Measurements from ENCODE around the gene CUBN.

Gene CUBN

DNA sequence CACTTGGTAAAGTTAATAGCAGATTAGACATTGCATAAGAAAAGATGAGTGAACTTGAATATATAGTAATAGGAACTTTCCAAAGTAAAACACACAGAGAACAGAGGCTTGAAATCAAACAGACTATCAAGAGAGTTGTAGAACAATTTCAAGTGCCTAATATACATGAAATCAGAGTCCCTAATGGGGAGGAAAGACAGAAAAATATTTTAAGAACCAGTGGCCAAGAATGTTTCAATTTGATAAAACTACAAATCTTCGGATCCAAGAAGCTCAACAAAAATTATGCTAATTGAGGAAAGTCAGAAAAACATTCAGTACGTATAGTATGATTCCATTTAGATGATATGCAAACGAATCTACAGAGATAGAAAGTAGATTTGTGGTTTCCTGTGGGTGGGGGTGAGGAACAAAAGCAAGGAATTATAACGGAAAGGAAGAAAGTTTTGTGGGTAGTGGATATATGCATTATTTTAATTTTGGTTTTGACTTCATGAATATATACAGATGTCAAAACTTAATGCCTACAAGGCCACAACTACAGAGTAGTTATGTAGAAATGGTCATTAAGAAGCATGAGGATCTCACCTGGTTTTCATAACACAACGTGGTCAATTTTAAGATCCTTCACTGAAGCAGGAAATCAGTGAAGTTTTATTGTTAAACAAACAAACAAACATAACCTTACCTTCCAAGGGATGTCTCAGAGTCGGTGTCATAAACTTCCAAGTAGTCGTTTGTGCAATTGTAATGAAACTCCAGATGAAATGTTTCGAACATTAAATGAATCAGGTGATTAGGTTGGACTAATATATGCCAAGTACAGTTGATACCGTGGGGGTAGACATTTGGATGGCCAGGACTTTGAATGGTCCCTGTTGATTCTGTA is 62.0 kb downstream of the CUBN start:
- no peak for DNase-seq (ENCODE audit: low spot score)

DNA sequence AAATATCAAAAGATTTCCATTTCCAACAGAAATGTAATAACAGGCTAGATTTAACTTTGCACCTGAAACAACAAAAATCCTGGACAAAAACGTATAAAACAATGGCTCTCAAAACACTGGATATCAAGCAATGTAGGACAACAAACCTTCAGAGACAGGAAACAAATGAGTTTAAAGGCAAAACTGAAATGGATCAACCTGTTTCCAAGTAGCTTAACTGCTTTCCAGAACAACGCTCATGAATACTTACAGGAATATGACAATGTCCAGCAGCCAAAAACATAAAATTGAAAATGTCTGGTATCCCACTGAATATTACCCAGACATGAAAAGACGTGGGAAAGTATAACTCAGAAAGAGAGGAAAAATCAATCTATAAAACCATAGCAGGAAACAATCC is 62.8 kb downstream of the CUBN start:
- DNase-seq (ENCODE audit: low spot score): no peak

DNA sequence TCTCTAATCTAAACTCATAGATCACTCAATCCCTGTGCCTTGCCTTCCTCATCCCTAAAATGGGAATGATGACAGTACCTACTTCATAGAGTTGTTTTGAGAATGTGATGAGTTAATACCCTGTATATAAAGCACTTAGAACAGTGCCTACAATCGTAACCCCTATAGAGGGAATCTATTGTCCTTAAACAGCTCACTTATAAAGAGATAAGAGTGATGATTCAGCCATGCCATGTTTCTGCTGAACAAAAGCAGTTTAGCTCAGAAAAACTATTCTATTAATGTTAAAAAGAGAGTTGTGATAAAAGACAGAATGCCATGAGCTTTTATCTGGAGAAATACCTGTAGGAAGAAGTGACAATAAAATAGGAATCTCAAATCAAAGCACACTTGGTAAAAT is 63.6 kb downstream of the CUBN start:
- DNase-seq (ENCODE audit: low spot score): no peak

DNA sequence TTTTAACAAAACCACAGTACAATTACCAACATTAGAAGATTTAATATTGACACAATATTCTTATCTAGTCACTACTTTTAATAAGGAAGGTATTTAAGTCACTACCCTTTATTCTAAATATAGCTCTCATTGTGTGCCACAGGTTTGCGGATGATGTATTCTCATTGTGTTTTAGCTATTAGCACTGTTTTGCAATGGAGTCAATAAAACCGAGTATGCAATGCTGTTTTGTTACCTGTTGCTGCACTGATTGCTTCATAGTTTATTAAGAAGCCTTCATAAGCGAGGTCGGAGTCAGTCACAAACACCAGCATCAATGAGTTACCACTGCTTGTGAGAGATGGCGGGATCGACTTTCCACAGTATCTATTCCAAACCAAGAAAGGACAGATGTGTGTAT is 64.3 kb downstream of the CUBN start:
- DNase-seq (ENCODE audit: low spot score): no peak

DNA sequence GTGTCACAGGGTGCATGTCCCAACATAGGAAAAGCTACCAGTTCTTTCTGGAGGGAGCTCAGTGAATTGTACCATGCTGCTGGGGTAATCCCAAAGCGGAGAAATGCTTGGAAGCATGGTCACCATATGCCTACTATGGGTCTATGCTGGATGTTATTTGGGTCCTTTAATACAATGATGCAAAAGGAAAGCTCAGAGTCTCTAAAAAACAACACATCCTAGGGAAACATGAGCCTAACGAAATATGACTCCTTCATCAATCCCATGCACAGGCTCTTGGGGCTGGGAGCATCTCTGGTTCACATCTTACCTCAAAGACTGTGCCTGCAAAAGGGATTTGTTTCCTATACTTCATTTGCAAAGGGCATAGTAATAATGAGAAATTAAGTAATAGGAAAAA is 65.2 kb downstream of the CUBN start:
- no peak for DNase-seq (ENCODE audit: low spot score)

DNA sequence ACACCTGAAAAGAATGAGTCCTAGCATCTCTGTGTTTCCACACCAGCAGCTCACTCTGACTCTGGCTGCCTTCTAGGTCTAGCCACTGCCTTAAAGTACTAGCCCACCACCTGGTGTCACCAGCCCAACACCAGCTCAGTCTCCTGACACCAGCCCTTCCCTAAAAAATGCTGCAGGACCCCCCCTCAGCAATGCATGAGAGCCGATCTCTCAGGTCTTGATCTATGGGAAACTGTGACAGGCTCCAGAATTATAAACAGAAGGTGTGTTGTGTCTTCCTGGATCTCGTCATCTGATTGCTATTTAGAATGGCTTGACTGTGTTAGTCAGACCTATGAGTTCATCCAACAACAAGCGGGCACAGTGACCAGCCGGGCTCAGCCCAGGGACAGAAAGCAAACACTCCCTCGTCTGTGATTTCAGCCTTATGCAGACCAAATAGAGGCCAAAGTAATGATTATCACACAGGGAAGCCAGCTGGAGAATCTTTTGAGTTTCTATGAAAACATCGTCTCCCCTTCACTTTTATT is 66.6 kb downstream of the CUBN start:
- no peak for DNase-seq (ENCODE audit: low spot score)

DNA sequence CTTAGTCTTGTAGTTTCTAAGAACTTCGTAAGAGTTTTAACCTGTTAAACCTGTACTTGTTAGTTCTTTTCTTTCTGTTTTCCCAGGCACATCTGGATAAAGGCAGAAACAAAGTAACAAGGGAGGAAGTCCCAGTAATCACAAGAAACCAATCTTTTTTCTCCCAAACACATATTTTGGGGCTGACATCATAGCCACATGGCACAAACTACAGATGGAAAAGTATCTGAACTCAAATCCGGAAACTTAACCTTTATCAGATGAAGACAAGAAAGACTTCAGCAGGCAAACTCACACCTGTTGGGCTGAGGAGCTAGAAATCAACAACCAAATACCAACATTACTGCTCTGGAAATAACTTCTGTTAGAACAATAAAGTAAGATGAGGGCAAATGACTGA is 67.1 kb downstream of the CUBN start:
- DNase-seq (ENCODE audit: low spot score): no peak

DNA sequence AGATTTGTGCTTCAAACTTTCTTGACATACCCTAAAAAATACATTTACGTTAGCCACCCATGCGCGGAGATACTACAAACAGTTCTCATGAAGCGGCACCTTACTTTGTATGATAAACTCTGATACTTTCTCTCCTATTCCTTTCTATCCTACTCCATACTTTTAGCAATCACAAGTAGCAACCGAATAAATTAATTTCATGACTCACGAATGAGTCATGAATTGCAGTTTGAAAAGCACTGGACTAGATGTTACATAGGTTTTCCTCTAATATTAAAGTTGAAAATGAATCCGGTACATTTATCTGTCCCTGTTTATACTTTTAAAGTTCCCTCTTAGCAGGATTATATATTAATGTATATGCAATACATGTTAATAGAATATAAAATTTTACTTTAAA is 67.6 kb downstream of the CUBN start:
- no peak for DNase-seq (ENCODE audit: low spot score)

GRCh38 chr10:17061418-17061817 is 68.2 kb downstream of the CUBN start:
- no peak for DNase-seq (ENCODE audit: low spot score)

GRCh38 chr10:17060289-17060688 is 69.3 kb downstream of the CUBN start:
- no peak for DNase-seq (ENCODE audit: low spot score)

- DNase-seq (ENCODE audit: low spot score): no peak
Observed at GRCh38 chr10:17059197-17059688, 70.4 kb downstream of the CUBN start.

- no peak for DNase-seq (ENCODE audit: low spot score)
Observed at GRCh38 chr10:17058093-17058492, 71.5 kb downstream of the CUBN start.

- no peak for DNase-seq (ENCODE audit: low spot score)
Observed at GRCh38 chr10:17056781-17057428, 72.7 kb downstream of the CUBN start.

- DNase-seq (ENCODE audit: low spot score): no peak
Observed at GRCh38 chr10:17053513-17053912, 76.1 kb downstream of the CUBN start.

- DNase-seq (ENCODE audit: low spot score): no peak
Observed at GRCh38 chr10:17053061-17053460, 76.5 kb downstream of the CUBN start.

GRCh38 chr10:17051851-17052250 is 77.8 kb downstream of the CUBN start:
- no peak for DNase-seq (ENCODE audit: low spot score)

DNA sequence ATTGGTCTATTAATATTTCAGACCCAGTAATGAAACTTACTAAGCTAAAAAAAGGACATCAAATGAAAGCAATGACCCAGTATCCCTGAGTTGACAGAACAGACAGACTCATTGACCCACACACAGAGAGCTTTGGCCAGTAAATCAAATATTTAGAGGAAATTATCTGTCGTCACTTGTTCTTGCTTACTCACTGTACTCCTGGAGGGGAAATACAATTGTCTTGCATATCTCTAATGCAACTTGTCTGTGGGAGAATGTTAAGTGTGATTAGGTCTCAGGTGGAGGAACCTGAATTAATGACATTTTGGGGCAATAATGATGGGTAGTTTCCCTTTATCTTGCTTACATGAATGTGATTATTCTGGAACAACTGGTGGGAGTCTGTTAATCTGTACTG is 80.4 kb downstream of the CUBN start:
- DNase-seq (ENCODE audit: low spot score): no peak

GRCh38 chr10:17047908-17048307 is 81.7 kb downstream of the CUBN start:
- no peak for DNase-seq (ENCODE audit: low spot score)

DNA sequence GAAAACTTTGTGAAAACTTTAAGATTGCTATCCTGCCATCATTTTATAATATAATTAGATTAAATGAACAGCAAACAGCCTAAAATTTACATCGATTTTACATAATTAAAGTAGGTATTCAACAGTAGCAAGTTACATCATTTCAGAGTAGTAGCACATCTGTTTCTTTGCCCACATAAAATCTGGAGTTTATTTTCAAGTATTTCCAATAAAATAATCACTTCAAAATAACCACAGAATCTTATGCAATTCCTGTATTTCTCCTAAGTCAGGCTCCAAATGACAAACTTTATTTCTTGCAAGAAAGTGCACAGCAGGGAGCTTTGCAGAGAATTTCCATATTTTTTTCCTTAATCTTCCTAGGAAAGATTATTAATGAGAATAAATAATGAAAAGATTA is 82.6 kb downstream of the CUBN start:
- no peak for DNase-seq (ENCODE audit: low spot score)

DNA sequence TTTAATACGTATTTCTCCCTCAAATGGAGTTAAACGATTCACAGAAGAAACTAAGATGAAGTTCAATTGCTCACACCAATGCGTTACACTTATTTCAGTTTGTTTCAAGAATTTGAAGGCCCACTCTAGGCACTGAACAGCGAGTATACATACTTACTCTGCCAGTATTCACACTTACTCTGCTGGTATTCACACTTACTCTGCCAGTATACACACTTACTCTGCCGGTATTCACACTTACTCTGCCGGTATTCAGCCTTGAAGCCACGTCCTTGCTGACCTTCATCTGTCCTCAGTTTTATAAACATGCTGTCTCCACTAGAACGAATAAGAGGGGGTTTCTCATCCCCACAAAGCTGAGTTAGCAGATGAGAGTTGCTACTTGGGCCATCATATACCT is 86.0 kb downstream of the CUBN start:
- no peak for DNase-seq (ENCODE audit: low spot score)

DNA sequence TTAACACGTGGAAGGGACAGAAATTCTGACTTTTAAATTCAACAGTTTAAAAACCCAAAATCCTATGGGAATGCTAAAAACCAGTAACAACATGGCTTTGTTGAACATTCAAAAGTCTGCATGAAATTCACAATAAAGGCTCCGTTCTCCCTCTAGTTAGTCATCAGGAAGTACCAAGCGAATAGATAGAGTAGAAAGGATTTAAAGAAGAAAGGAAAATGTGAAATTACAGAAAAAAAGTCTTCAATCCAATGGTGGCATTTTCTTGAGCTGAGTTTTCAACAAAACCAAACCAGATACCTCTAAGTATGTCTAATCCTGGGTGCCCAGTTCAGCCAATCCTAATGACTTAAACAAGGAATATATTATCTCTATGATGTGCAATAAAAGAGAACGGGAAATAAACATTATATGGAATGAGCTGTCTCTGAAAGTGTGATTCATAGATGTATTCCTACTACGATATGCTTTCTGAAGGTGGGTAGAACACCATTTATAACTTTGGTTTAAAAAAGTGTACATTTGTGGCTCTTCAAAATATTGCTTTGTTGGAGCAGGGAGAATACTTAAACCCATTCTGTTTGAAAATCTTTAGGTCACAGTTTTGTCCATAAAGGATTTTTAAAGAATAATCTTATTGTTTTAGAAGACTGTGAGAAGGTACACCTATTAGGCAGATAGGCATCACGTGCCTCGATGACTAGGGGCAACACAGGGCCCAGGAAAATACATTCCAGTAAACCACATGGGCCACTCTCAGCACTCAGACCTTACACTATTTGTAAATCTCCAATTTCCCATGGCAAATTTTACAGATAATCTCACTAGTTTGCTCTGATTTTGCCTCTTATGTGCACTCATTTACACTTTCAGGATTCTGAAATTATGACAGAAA is 87.7 kb downstream of the CUBN start:
- no peak for DNase-seq (ENCODE audit: low spot score)

DNA sequence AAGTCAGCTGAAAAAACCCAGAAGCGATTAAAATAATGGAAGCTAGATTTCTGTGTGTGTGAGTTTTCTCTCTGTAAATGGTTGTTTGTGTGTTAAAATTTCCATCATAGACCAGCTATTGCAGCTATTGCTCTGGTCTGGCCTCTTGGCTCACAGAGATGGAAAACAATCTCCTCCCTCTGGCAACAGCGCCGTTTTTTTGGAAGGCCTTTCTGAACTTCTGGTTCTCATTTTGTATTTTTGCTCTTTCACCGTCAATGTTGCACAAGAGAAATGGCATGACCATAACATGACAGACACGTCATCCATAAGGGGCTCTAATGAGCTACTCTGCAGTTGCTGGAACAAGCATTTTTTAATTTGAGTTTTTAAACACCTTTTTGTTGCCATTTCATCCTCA is 91.0 kb downstream of the CUBN start:
- DNase-seq (ENCODE audit: low spot score): no peak

Measured in CD4-positive, alpha-beta T cell treated with Interleukin-2 at 100 ng/mL for 4 hours (primary cell).